Gastroesophageal sphincter (tissue), 4 donors: Measurements from ENCODE around the gene OR1N2. TPM values are rescaled to one million over a fixed set of nuclear protein-coding genes. Genes with fewer than 3 reads are reported as not detected.

Experiments used
- ATAC-seq: fragments of 150-250 bp; one replicate; pipeline ENCODE4 v1.9.1; 2016; ENCODE audit warnings: mild to moderate bottlenecking, moderate library complexity
- H3K27ac ChIP-seq, 4 donors: fragments of 200-600 bp; sonication (generic) in 3 of 4; 1 replicate in 3 of 4; 2 replicates in 1 of 4; pipeline ENCODE4 v1.5.1; 2016 to 2019
- H3K27me3 ChIP-seq: fragments of 200-600 bp; sonication (generic); one replicate; pipeline ENCODE4 v1.5.1; 2019
- H3K36me3 ChIP-seq, 2 donors: fragments of 200-600 bp; sonication (generic); one replicate each; pipeline ENCODE4 v1.5.1; 2019; ENCODE audit warnings: control low read depth in 1 of 2
- H3K4me1 ChIP-seq, 3 donors: fragments of 200-600 bp; sonication (generic); 1 replicate in 2 of 3; 2 replicates in 1 of 3; pipeline ENCODE4 v1.5.1; 2016 to 2019; ENCODE audit warnings: control low read depth in 2 of 3
- H3K4me3 ChIP-seq, 2 donors: fragments of 200-600 bp; sonication (generic); one replicate each; pipeline ENCODE4 v1.5.1; 2019; ENCODE audit warnings: mild to moderate bottlenecking in 1 of 2, moderate library complexity in 1 of 2
- H3K9me3 ChIP-seq, 3 donors: fragments of 200-600 bp; sonication (generic); one replicate each; pipeline ENCODE4 v1.5.1; 2017 to 2019; ENCODE audit warnings: control low read depth in 2 of 3
- CTCF ChIP-seq, 4 experiments: fragments of 200-600 bp in 2 of 4; fragments of 450-650 bp in 2 of 4; sonication (generic) in 1 of 4; IDR thresholded peaks; one replicate each; pipeline ENCODE4 v1.5.1; 2017 to 2019; ENCODE audit warnings: antibody characterized with exemption in 4 of 4, mild to moderate bottlenecking in 2 of 4, moderate library complexity in 2 of 4
- EP300 ChIP-seq: sonication (generic); formaldehyde crosslinking; IDR thresholded peaks from one replicate; pipeline ENCODE4 v1.6.1; 2017; ENCODE audit warnings: antibody characterized with exemption, mild to moderate bottlenecking
- POLR2A ChIP-seq, 2 donors: fragments of 450-650 bp; IDR thresholded peaks; one replicate each; pipeline ENCODE4 v1.6.1; 2017; ENCODE audit warnings: antibody characterized with exemption in 2 of 2, mild to moderate bottlenecking in 2 of 2, moderate library complexity in 1 of 2
- POLR2AphosphoS5 ChIP-seq: sonication (generic); formaldehyde crosslinking; IDR thresholded peaks from one replicate; pipeline ENCODE4 v1.6.1; 2017; ENCODE audit warnings: antibody characterized with exemption
- WGBS, 2 donors: methylation state at CpG; one replicate each; pipeline ENCODE4 v1.1.5; 2018; ENCODE audit warnings: low coverage in 1 of 2; 5-methylcytosine and 5-hydroxymethylcytosine counted together
- total RNA-seq, 4 donors: library from RNA; depleted of rRNA; stranded (reverse); fragments of >200 nt; gene quantifications; one replicate each; pipeline ENCODE4 v1.1.0, GENCODE V29; 2016

The OR1N2 gene
- not detected for total RNA-seq

- H3K9me3 ChIP-seq, result no peaks in the 10 kb centered on the region
- no peaks in the 10 kb centered on the region for H3K4me1 ChIP-seq
- no peaks in the 10 kb centered on the region for H3K36me3 ChIP-seq
- H3K27me3 ChIP-seq, result no peaks in the 10 kb centered on the region
- H3K27ac ChIP-seq, result no peak within 1 kb of the TSS
- no peak for TF ChIP-seq POLR2A (IDR thresholded peaks at IDR 0.05)
- no peak for ATAC-seq
- no peak within 1 kb of the TSS for H3K4me3 ChIP-seq
- 60 to 62% methylated on average over 2 of the region's 2 CpGs for whole genome bisulfite sequencing, 2 donors
Measured at GRCh38 chr9:122552812-122553211, at the start of gene OR1N2. OR1N2 (plus strand) TSS chr9:122553112; CDS start chr9:122553212, 100 bp downstream.

- Histone ChIP-seq H3K27ac (no peak overlapping the region), H3K4me3 (no peak overlapping the region), H3K27me3 (no peaks in the 10 kb centered on the region), H3K36me3 (no peaks in the 10 kb centered on the region), H3K9me3 (no peaks in the 10 kb centered on the region), H3K4me1 (no peaks in the 10 kb centered on the region)
- TF ChIP-seq POLR2AphosphoS5 (no peak), EP300 (no peak), POLR2A (IDR thresholded peaks at IDR 0.05) (no peak), CTCF (IDR thresholded peaks at IDR 0.05) (no peak)
- 24% methylated on average over 2 of the region's 2 CpGs; no CpG with 5 or more reads in 1 of the 2 donors for WGBS, 2 donors
- no peak for ATAC-seq
Measured at GRCh38 chr9:122506964-122507363, 45.9 kb upstream of the OR1N2 start.

GRCh38 chr9:122510502-122510901 lies 42.4 kb upstream of the OR1N2 start, which contains the start of gene OR1J2:
OR1J2 (plus strand) TSS chr9:122510802; CDS start chr9:122510802, 0 bp downstream.
- H3K4me1 ChIP-seq, result no peaks in the 10 kb centered on the region
- H3K36me3 ChIP-seq, result no peaks in the 10 kb centered on the region
- 71 to 77% methylated on average over 3 to 6 of the region's 6 CpGs for WGBS, 2 donors
- H3K9me3 ChIP-seq, result no peaks in the 10 kb centered on the region
- no peak for ATAC-seq
- H3K27me3 ChIP-seq, result no peaks in the 10 kb centered on the region
- no peak within 1 kb of the TSS for H3K27ac ChIP-seq
- H3K4me3 ChIP-seq, result no peak within 1 kb of the TSS
- TF ChIP-seq POLR2A (IDR thresholded peaks at IDR 0.05) (no peak), POLR2AphosphoS5 (no peak), EP300 (no peak), CTCF (IDR thresholded peaks at IDR 0.05) (no peak)

- 34 to 49% methylated on average over 2 of the region's 2 CpGs for WGBS, 2 donors
- Histone ChIP-seq H3K9me3 (no peaks in the 10 kb centered on the region), H3K36me3 (no peaks in the 10 kb centered on the region), H3K4me3 (no peak overlapping the region), H3K27me3 (no peaks in the 10 kb centered on the region), H3K4me1 (no peaks in the 10 kb centered on the region), H3K27ac (no peak overlapping the region)
- TF ChIP-seq POLR2AphosphoS5 (no peak), CTCF (IDR thresholded peaks at IDR 0.05) (no peak), POLR2A (IDR thresholded peaks at IDR 0.05) (no peak), EP300 (no peak)
- no peak for ATAC-seq
Measured at GRCh38 chr9:122518226-122518625, 34.7 kb upstream of the OR1N2 start.

GRCh38 chr9:122518841-122519240 lies 34.1 kb upstream of the OR1N2 start, which contains the start of gene OR1J4:
OR1J4 (plus strand) TSS chr9:122519141; CDS start chr9:122519141, 0 bp downstream.
- no peaks in the 10 kb centered on the region for H3K4me1 ChIP-seq
- no peak within 1 kb of the TSS for H3K27ac ChIP-seq
- H3K4me3 ChIP-seq, result no peak within 1 kb of the TSS
- no peak for ATAC-seq
- WGBS, 2 donors, result 63 to 77% methylated on average over 4 of the region's 4 CpGs
- H3K27me3 ChIP-seq, result peaks cover 2% of the 10 kb centered on the region
- no peak for TF ChIP-seq CTCF (IDR thresholded peaks at IDR 0.05)
- no peak for TF ChIP-seq EP300
- TF ChIP-seq POLR2AphosphoS5, result no peak
- no peak for TF ChIP-seq POLR2A (IDR thresholded peaks at IDR 0.05)
- no peaks in the 10 kb centered on the region for H3K9me3 ChIP-seq
- no peaks in the 10 kb centered on the region for H3K36me3 ChIP-seq
